GM10248 (cell line): ENCODE results near the gene VSX1.

ENCODE experiments used
- CTCF ChIA-PET: fragments of 300-600 bp; sonication (Branson Sonifier 250); formaldehyde crosslinking; extraction: SDS; loops from one replicate; lab custom pipeline; 2021; ENCODE audit warnings: antibody characterized with exemption; lab: Yijun Ruan, JAX
- POLR2A ChIA-PET: fragments of 350-650 bp; sonication (Branson Sonifier 250); formaldehyde crosslinking; extraction: SDS; loops from one replicate; lab custom pipeline; 2020; ENCODE audit warnings: antibody characterized with exemption; lab: Yijun Ruan, JAX
- DNase-seq: peaks from one replicate; pipeline ENCODE4 v3.0.0; 2012; ENCODE audit errors: extremely low spot score
- CTCF ChIP-seq: IDR thresholded peaks from 2 replicates; pipeline ENCODE4 v1.5.1; 2012; ENCODE audit warnings: mild to moderate bottlenecking, low read depth; ENCODE audit errors: extremely low read depth, missing control alignments, control extremely low read depth

VSX1 gene

GRCh38 chr20:25032478-25033264, 49.3 kb downstream of the VSX1 start:
- POLR2A ChIA-PET, result no interaction called here
- TF ChIP-seq CTCF, result no peak
- CTCF ChIA-PET, result interaction anchor here (0.8 to 3.7 kb wide), 9 partner anchors 13 to 367 kb away, joined by 3 to 21 read pairs (median 4); no protein-coding TSS in a partner anchor

GRCh38 chr20:25032065-25032477, 49.9 kb downstream of the VSX1 start:
- DNase-seq, result no peak
- CTCF ChIA-PET, result interaction anchor here (1.3 to 3.7 kb wide), 5 partner anchors 12 to 367 kb away, joined by 3 to 21 read pairs (median 6); no protein-coding TSS in a partner anchor
- TF ChIP-seq CTCF, result no peak
- POLR2A ChIA-PET, result no interaction called here

More at GRCh38 chr20:25032478-25033264, 49.3 kb downstream of the VSX1 start:
- DNase-seq, result no peak

- ChIA-PET CTCF (interaction anchor here (1.3 to 3.7 kb wide), 5 partner anchors 13 to 368 kb away, joined by 3 to 21 read pairs (median 4); no protein-coding TSS in a partner anchor), POLR2A (no interaction called here)
- no peak for TF ChIP-seq CTCF
- no peak for DNase-seq
These were observed 50.7 kb downstream of the VSX1 start for GRCh38 chr20:25031241-25031640.

- ChIA-PET CTCF (interaction anchor here (1.3 to 1.6 kb wide), 4 partner anchors 14 to 369 kb away, joined by 3 to 6 read pairs (median 4); no protein-coding TSS in a partner anchor), POLR2A (no interaction called here)
- DNase-seq, result no peak
- TF ChIP-seq CTCF, result no peak
These were observed 51.2 kb downstream of the VSX1 start for GRCh38 chr20:25030649-25031207.

- CTCF ChIA-PET, result interaction anchor here (1.3 kb wide), 1 partner anchor 34 kb away, joined by 3 read pairs; no protein-coding TSS in a partner anchor
- no peak for TF ChIP-seq CTCF
- DNase-seq, result no peak
- POLR2A ChIA-PET, result no interaction called here
These were observed 51.8 kb downstream of the VSX1 start for GRCh38 chr20:25030007-25030648.

- ChIA-PET CTCF (no interaction called here), POLR2A (no interaction called here)
- no peak for TF ChIP-seq CTCF
- no peak for DNase-seq
These were observed 55.8 kb downstream of the VSX1 start for GRCh38 chr20:25025986-25026605.
